HG02571 (cell line): Measurements from ENCODE around the gene TM2D3.

Experiments used
- ATAC-seq: cut with Tn5 transposase; IDR thresholded peaks from one replicate; pipeline ENCODE4 v1.9.1; 2021; ENCODE audit warnings: mild to moderate bottlenecking, moderate library complexity; ENCODE audit not compliant: unreplicated experiment

The TM2D3 gene

GRCh38 chr15:101609742-101610610 is 42.2 kb downstream of the TM2D3 start:
- ATAC-seq: no peak

DNA sequence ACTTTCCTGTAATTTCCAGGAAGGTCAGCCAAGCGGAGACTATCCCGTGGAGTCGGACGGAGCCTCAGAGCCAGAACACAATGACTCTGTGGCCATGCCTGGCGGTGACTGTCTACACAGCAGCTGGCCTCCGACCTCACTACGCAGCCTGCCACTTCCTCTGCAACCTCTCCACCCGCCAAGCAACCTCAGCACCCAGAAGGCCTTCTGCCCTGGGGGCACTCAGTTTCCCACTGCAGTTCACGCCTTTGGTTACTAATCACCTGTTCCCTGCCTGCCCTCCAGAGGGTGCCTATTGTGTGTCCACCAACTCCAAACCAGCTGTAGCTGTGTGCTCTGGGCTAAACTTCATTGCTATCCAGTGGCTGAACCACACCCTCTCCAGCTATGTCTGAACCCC is 44.0 kb downstream of the TM2D3 start:
- ATAC-seq: no peak

DNA sequence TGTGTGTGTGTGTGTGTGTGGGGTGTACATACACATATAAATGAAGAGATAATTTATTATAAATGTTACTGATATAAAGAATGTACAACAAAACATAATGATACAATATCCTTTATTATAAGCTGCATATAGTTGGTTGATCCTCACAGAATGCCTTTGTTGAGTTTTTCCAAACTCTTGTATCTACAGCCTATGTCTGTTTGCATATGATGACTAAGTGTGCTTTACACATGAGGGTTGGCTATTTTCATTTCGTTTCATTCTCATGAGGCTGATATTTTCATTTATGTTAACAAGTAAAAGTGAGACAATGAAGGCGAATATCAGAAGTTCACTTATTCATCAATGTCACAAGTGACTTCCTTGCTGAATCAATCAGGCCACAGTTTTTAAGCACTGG is 45.1 kb downstream of the TM2D3 start:
- no peak for ATAC-seq

DNA sequence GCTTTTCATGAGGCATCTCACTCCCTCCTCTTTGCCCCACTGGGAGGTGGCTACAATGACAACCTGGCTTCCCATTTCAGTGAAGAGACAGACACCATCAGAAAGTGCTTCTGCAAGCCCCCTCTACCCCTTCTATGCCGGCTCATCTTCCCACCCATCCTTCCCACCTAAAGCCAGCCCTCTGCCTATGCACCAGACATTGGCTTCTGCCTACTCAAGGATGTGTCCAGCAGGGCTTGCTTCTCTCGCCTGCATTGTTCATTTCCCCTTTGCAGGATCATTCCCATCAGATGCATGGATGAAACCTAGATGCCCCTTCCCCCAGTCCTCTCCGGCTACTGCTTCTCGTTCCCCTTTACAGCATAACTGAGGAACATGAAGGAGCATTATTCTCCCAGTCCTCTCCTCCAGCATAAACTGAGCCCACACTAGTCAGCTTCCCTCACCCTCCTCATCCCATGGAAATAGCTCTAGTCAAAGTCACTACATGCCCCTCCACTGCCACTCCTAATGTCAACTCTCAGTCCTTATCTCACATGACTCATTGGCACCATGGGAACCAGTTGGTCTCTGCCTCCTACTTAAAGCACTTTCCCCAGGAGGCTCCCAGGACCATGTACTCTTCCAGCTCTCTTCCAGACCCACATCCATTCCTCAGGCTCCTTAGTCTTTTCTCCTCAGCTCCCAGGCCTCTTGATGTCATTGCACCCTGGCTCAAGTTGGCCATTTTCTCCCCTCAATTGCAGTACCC is 47.9 kb downstream of the TM2D3 start:
- ATAC-seq: no peak

DNA sequence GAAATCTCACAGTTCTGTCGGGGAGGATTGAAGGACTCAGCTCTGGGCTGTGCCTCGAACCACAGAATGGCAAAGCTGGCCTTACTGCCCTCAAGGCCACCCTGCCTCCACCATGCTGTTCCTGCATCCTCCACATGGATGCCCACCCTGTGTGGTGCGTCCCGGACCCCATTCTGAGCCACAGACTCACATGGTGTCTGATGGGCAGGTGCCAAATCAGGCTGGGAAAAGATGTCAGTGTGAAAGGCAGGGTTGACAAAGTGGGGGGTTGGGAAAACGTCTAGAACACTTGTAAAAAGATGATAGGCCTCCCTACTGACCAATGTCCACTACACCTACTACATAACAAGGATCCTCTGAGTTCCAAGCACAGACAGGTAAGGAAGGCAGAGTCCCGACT is 49.4 kb downstream of the TM2D3 start:
- ATAC-seq: no peak

GRCh38 chr15:101600035-101600434 is 52.1 kb downstream of the TM2D3 start:
- ATAC-seq: no peak

GRCh38 chr15:101599091-101599490 is 53.1 kb downstream of the TM2D3 start:
- ATAC-seq: no peak

GRCh38 chr15:101597360-101597928 is 54.7 kb downstream of the TM2D3 start:
- ATAC-seq: no peak

GRCh38 chr15:101596633-101597032 is 55.5 kb downstream of the TM2D3 start:
- no peak for ATAC-seq
